HUES6 (cell line): ENCODE measurements around the gene C11orf86.
"Not testable (repeated sequence)": the region's sequence is repeated elsewhere in the genome, so short reads cannot be mapped to it uniquely, and the experiment has no call there.

Experiments
- H3K27ac ChIP-seq: 2 replicates; pipeline ENCODE4 v1.7.0; 2013; ENCODE audit warnings: low read depth, mild to moderate bottlenecking, low read length, inconsistent platforms
- H3K27me3 ChIP-seq: 2 replicates; pipeline ENCODE4 v1.6.1; 2013; ENCODE audit warnings: low read length; ENCODE audit not compliant: control insufficient read depth, insufficient read depth
- H3K36me3 ChIP-seq: 2 replicates; pipeline ENCODE4 v1.6.1; 2013; ENCODE audit warnings: low read length; ENCODE audit not compliant: control insufficient read depth, insufficient read depth
- H3K4me1 ChIP-seq: 2 replicates; pipeline ENCODE4 v1.6.1; 2013; ENCODE audit warnings: low read length; ENCODE audit not compliant: control insufficient read depth, insufficient read depth
- H3K4me3 ChIP-seq: 2 replicates; pipeline ENCODE4 v1.5.1; 2013; ENCODE audit warnings: low read depth, low read length
- H3K9ac ChIP-seq: one replicate; pipeline ENCODE4 v1.6.1; 2013; ENCODE audit warnings: mild to moderate bottlenecking, low read length
- H3K9me3 ChIP-seq: 2 replicates; pipeline ENCODE4 v1.6.1; 2013; ENCODE audit warnings: low read depth, low read length; ENCODE audit not compliant: control insufficient read depth, insufficient read depth

Gene C11orf86

DNA sequence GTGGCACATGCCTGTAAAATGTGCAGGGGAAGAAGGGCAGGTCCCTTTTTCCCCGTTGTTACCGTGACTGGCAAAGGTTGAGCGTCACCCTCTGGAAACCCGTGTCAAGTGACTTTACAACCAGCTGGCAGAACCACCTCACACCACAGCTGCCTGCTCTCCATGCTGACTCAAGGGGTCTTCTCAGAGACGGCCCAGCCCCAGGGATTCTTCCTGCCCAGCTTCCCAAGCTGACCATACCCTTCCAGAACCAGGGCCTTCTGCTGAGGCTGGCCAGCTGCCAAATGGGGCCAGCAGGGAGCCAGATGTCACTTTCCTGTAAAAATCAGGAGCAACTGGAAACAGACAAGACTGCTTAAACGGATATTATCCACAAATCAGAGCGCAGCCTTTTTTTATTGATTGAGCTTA is 23.2 kb upstream of the C11orf86 start:
- Histone ChIP-seq H3K27ac (no peak overlapping the region), H3K9ac (no peak overlapping the region), H3K27me3 (no peaks in the 10 kb centered on the region), H3K9me3 (no peaks in the 10 kb centered on the region), H3K36me3 (no peaks in the 10 kb centered on the region), H3K4me1 (peaks cover 25% of the 10 kb centered on the region), H3K4me3 (no peak overlapping the region)

DNA sequence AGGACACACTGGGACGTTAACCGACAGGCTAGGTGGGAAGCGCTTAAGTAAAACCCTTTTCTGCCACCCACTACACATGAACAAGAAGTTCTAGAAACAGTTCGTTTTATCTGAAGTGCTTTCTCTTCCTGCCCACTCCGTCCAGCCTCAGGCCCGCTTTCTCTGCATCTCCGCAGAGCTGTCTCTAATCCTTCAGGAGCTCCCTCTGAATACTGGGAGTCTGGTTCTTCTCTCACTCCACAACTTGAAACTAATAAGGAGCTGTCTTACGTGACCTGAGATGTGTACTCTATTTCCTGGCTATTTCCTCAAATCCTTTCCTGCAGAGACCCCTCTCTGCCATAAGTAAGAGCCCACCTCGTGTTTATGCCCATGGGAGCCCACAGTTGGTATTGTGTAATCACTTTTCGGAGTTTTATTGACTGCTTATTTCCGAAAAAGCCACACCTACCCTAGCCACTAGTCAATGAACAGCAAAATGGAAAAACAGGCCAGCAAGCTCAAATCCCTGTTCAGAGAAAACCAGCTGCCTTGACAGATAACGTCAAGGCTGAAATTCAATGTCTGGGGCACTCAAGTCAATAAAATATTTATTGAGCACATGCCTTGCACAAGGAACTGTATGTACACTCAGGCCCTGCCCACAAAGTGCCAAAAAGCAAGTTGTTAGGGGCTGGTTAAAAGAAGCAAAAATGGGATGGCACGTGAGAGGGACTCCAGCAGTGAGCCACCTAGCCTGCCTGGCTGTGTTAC is 21.8 kb upstream of the C11orf86 start:
- Histone ChIP-seq H3K27me3 (no peaks in the 10 kb centered on the region), H3K9me3 (no peaks in the 10 kb centered on the region), H3K4me1 (peaks cover 31% of the 10 kb centered on the region), H3K9ac (no peak overlapping the region), H3K4me3 (no peak overlapping the region), H3K27ac (no peak overlapping the region), H3K36me3 (no peaks in the 10 kb centered on the region)

DNA sequence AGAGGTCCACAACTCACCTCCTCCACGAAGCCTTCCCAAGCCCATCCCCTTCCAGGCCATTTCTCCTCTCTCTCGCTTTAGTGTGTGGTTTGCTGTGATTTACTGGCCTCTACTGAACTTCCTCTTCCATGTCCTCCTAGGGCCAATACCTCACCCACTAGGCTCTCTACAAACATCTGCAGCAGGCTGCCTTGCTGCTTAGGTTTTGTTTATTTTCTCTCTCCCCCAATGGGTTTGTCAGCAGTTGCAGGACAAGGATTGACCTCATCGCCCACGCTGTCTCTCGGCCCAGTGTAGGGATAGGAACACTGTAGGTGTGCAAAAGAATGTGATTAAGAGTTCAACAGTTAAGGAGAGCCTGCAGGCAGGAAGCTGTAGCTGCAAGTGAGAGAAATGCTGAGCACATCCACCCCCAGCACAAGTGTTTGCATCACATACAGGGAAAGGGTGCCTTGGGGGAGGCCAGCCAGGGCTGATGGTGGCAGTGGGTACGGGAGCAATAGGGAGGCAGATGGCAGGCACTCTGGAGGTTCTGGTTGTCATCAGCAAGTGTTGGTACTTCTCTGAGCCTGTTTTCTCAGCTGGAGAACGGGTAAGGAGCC is 18.3 kb upstream of the C11orf86 start:
- Histone ChIP-seq H3K9me3 (no peaks in the 10 kb centered on the region), H3K27ac (no peak overlapping the region; the same call in 1 of the 2 replicates), H3K4me3 (peak overlapping the region; percentile 88; the same call in 1 of the 2 replicates), H3K36me3 (no peaks in the 10 kb centered on the region), H3K27me3 (peaks cover 6% of the 10 kb centered on the region; the same call in 1 of the 2 replicates), H3K4me1 (peaks cover 25% of the 10 kb centered on the region), H3K9ac (peak overlapping the region; percentile 62)

DNA sequence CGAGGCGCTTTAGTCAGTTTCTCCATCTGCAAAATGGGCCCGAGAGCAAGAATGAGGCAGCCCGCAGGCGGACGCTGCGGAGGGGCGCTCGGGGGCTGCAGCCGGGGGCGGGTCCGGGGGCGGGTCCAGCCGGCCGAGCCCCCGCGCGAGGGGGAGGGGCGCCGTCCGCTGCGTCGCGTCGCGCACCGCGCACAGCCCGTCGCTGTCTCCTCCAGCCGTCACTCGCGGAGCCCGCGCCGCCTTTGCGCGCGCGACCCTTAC is 17.2 kb upstream of the C11orf86 start:
- Histone ChIP-seq H3K4me1 (peaks cover 21% of the 10 kb centered on the region), H3K4me3 (peak overlapping the region; percentile 88), H3K9ac (peak overlapping the region; percentile 75), H3K27ac (no peak overlapping the region), H3K36me3 (no peaks in the 10 kb centered on the region), H3K9me3 (no peaks in the 10 kb centered on the region), H3K27me3 (peaks cover 6% of the 10 kb centered on the region; the same call in 1 of the 2 replicates)

DNA sequence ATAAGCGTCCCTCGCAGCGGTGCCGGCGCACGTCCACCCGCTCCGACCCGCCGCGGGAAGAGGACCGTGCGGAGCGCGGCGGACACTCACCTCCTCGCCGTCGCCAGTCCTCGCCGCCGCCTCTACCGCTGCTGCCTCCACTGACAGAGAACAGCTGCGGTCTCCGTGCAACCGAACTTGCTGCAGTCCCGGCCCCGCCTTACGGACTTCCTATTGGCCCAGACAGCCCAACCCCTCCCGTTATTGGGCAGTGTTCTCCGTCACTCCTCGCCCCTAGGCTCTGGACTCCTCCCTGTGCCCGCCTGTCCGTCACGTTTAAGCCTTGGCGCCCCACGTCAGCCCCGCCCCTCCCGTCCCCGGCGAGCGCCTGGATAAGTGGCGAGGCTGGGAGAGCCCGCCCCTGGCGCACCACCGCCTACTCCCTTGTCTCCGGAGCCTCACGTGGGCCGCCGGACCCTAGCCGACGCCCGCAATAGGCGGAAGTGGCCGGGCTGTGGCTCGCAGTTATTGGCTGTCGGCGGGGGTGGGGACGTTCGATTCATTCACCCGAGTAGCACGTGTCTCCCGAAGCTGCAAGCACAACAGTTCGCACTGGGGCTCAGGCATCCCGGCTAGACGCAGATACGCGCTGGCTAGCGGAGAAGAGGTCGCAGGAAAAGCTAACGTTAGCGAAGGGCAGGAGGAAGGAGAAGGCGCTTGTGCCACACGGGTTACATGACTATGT is 16.7 kb upstream of the C11orf86 start, which contains the start of gene PC:
Gene PC, minus strand, starts transcription at position 152 of the 724 bp plus-strand sequence. CDS start 86,224 bp downstream, outside the sequence.
- Histone ChIP-seq H3K4me1 (peaks cover 21% of the 10 kb centered on the region), H3K9ac (peak within 1 kb of the TSS; percentile 75), H3K9me3 (no peaks in the 10 kb centered on the region), H3K4me3 (peak within 1 kb of the TSS; percentile 88), H3K36me3 (no peaks in the 10 kb centered on the region), H3K27me3 (peaks cover 6% of the 10 kb centered on the region; the same call in 1 of the 2 replicates), H3K27ac (no peak within 1 kb of the TSS; the same call in 1 of the 2 replicates)

DNA sequence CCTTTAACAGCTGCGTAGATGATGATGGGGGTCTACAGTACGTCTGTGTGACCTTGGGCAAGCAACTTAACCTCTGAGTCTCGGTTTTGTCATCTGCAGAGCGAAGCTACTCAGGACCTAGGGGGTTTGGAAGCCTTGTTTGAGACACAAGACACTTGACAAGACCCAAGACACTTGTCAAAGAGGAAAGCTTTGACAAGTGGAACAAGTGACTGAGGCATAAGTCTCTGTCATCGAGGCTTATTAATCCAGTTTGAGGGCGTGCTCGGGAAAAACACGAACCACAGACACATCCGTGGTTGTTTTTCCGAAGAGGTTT is 16.2 kb upstream of the C11orf86 start:
- peak overlapping the region; percentile 51 for H3K4me3 ChIP-seq
- no peaks in the 10 kb centered on the region for H3K36me3 ChIP-seq
- H3K27me3 ChIP-seq: peaks cover 6% of the 10 kb centered on the region; the same call in 1 of the 2 replicates
- peak overlapping the region; percentile 41 for H3K9ac ChIP-seq
- H3K27ac ChIP-seq: no peak overlapping the region
- H3K4me1 ChIP-seq: peaks cover 21% of the 10 kb centered on the region
- no peaks in the 10 kb centered on the region for H3K9me3 ChIP-seq

DNA sequence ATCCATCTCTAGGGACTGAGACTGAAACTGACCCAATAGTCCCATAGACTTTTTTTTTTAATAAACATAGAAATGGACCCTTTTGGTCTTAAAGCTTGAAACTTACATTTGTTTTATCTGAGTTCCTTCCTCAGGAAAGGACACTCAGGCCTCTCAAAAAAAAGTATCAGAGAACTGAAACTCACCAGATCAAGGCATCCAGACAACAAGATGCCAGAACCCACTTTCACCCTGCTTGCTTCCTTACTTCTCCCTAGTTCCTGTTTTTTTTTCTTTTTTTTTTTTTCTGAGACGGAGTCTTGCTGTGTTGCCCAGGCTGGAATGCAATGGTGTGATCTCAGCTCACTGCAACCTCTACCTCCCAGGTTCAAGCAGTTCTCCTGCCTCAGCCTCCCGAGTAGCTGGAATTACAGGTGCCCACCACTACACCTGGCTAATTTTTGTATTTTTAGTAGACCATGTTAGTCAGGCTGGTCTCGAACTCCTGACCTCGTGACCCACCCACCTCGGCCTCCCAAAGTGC is 13.4 kb upstream of the C11orf86 start:
- not testable (repeated sequence) for H3K9me3 ChIP-seq, H3K4me3 ChIP-seq, H3K9ac ChIP-seq, H3K27me3 ChIP-seq, H3K36me3 ChIP-seq, H3K27ac ChIP-seq
- peaks cover 18% of the 10 kb centered on the region for H3K4me1 ChIP-seq

DNA sequence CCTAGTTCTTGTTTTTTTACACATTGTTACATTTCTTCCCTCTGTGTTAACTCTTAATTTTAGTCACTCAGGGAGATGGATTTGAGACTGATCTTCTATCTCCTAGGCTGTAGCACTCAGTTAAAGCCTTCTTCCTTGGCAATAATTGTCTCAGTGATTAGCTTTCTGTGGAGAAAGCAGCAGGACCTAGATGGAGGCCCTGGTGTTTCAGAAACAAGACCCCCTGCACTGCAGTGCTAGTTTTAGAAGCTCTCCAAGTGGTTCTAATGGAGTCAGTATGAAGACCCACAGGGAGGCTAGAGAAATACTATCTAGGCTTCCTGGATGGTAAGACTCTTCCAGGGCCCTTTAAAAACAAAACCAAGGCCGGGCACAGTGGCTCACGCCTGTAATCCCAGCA is 12.9 kb upstream of the C11orf86 start:
- no peak overlapping the region for H3K9ac ChIP-seq
- no peak overlapping the region for H3K27ac ChIP-seq

DNA sequence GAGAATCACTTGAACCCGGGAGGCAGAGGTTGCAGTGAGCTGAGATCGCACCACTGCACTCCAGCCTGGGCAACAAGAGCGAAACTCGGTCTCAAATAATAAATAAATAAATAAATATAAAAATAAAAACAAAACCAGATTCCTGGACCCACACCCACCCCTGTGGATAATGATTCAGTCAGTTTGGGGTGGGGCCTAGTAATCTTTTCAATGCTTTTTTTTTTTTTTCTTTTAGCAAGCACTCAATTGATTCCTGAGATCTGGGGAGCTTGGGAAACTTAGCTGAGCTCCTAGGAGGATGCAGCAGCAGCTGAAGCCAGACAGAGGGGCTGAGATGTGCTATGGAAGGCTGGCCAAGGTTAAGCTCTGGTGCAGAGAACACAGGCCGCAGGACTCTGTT is 12.3 kb upstream of the C11orf86 start:
- Histone ChIP-seq H3K36me3 (no peaks in the 10 kb centered on the region), H3K9ac (no peak overlapping the region), H3K9me3 (no peaks in the 10 kb centered on the region), H3K4me3 (no peak overlapping the region), H3K27ac (no peak overlapping the region), H3K4me1 (peaks cover 10% of the 10 kb centered on the region), H3K27me3 (peaks cover 6% of the 10 kb centered on the region; the same call in 1 of the 2 replicates)

More for the DNA sequence above, 12.9 kb upstream of the C11orf86 start:
- Histone ChIP-seq H3K27me3 (peaks cover 6% of the 10 kb centered on the region; the same call in 1 of the 2 replicates), H3K4me1 (peaks cover 13% of the 10 kb centered on the region), H3K9me3 (no peaks in the 10 kb centered on the region), H3K4me3 (no peak overlapping the region), H3K36me3 (no peaks in the 10 kb centered on the region)

DNA sequence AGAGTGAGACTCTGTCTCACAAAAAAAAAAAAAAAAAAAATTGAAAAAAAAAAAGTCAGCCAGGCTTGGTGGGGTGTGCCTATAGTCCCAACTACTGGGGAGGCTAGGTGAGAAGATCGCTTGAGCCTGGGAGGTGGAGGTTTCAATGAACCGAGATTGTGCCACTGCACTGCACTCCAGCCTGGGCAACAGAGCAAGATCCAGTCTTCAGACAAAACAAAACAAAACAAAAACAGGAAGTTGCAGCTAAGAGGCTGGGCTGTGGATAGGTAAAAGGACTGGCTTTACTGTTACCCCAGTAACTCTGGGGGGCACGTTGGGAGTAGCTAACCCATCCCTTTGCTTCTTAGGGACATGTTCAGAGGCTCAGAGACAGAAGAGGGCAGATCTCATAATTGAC is 10.6 kb upstream of the C11orf86 start:
- Histone ChIP-seq H3K4me1 (peaks cover 1% of the 10 kb centered on the region), H3K27ac (no peak overlapping the region), H3K9ac (no peak overlapping the region), H3K9me3 (no peaks in the 10 kb centered on the region), H3K27me3 (peaks cover under 1% of the 10 kb centered on the region; the same call in 1 of the 2 replicates), H3K36me3 (no peaks in the 10 kb centered on the region), H3K4me3 (no peak overlapping the region)

DNA sequence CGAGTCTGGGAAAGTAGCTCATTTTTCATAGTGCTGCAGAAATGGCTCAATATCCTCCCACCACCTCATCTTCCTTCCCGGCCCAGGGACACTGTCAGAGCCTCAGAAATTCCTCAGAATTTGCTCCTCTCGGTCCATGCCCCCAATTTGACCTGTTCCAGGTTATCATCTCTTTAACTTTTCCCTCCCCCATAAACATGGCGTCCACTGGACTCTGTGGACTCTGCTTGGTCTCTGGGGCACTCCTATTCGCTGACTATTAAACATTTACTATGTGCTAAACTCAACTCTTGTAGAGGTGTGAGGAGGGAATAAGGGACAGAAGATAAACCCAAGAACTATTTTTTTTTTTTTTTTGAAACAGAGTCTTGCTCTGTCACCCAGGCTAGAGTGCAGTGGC is 8.8 kb upstream of the C11orf86 start:
- no peak overlapping the region for H3K9ac ChIP-seq
- no peak overlapping the region for H3K4me3 ChIP-seq
- no peaks in the 10 kb centered on the region for H3K36me3 ChIP-seq
- H3K27me3 ChIP-seq: no peaks in the 10 kb centered on the region
- H3K4me1 ChIP-seq: no peaks in the 10 kb centered on the region
- H3K27ac ChIP-seq: no peak overlapping the region
- H3K9me3 ChIP-seq: peaks cover 12% of the 10 kb centered on the region; the same call in 1 of the 2 replicates
